Lung (tissue), 12 donors: Measurements from ENCODE around the gene PRDM9. TPM values are rescaled to one million over a fixed set of nuclear protein-coding genes. Genes with fewer than 3 reads are reported as not detected.
A peak's percentile ranks its signal among the peaks of the same experiment; 100 is the strongest.

ENCODE experiments used
- ATAC-seq: fragments of 200-7000 bp; cut with Tn5 transposase; one replicate; pipeline ENCODE4 v1.9.1; 2020; ENCODE audit warnings: moderate number of reproducible peaks; ENCODE audit not compliant: insufficient read depth, low FRiP score
- DNase-seq, 3 donors: peaks; one replicate each; pipeline ENCODE4 v3.0.0-alpha.2; 2013 to 2017
- H3K27ac ChIP-seq, 2 donors: one replicate each; pipeline ENCODE4 v1.5.1; 2013; ENCODE audit warnings: mild to moderate bottlenecking in 2 of 2, moderate library complexity in 2 of 2, control low read depth in 1 of 2, inconsistent platforms in 1 of 2, low read depth in 1 of 2, low read length in 1 of 2
- H3K27me3 ChIP-seq, 3 donors: one replicate each; pipeline ENCODE4 v1.5.1; 2013; ENCODE audit warnings: low read length in 2 of 3; ENCODE audit not compliant: control insufficient read depth in 3 of 3, insufficient read depth in 3 of 3
- H3K36me3 ChIP-seq, 4 donors: one replicate each; pipeline ENCODE4 v1.5.1; 2013; ENCODE audit warnings: low read length in 4 of 4, mild to moderate bottlenecking in 1 of 4, moderate library complexity in 1 of 4; ENCODE audit not compliant: control insufficient read depth in 4 of 4, insufficient read depth in 4 of 4
- H3K4me1 ChIP-seq, 5 donors: one replicate each; pipeline ENCODE4 v1.5.1; 2013; ENCODE audit warnings: low read length in 5 of 5, mild to moderate bottlenecking in 2 of 5, moderate library complexity in 1 of 5; ENCODE audit not compliant: control insufficient read depth in 5 of 5, insufficient read depth in 5 of 5
- H3K4me3 ChIP-seq: one replicate; pipeline ENCODE4 v1.5.1; 2013; ENCODE audit warnings: mild to moderate bottlenecking, control low read depth, moderate library complexity
- H3K9ac ChIP-seq, 2 donors: one replicate each; pipeline ENCODE4 v1.5.1; 2013; ENCODE audit warnings: low read length in 2 of 2, control low read depth in 1 of 2; ENCODE audit not compliant: insufficient read depth in 1 of 2
- H3K9me3 ChIP-seq, 4 donors: one replicate each; pipeline ENCODE4 v1.5.1; 2013; ENCODE audit warnings: low read length in 3 of 4, mild to moderate bottlenecking in 1 of 4, moderate library complexity in 1 of 4; ENCODE audit not compliant: control insufficient read depth in 4 of 4, insufficient read depth in 3 of 4
- CTCF ChIP-seq: IDR thresholded peaks from 2 replicates; pipeline ENCODE4 v1.5.1; 2012; ENCODE audit warnings: mild to moderate bottlenecking; ENCODE audit errors: control extremely low read depth, extremely low read depth
- WGBS, 2 donors: extraction: QIAGEN DNeasy Blood & Tissue Kit; methylation state at CpG; one replicate each; pipeline ENCODE4 v1.1.7; 2013; 5-methylcytosine and 5-hydroxymethylcytosine counted together
- polyA plus RNA-seq, 2 donors: library from polyadenylated mRNA; stranded (reverse); fragments of 200-250 nt; gene quantifications; one replicate each; pipeline ENCODE4 v1.2.1, GENCODE V29; 2013
- total RNA-seq, 2 donors: library from RNA; depleted of rRNA in 1 of 2; stranded (reverse); fragments of >200 nt in 1 of 2; gene quantifications; one replicate each; pipeline ENCODE4 v1.2.1, GENCODE V29; 2014 to 2021
- donor health status: control.
- donor health status: control.
- donor health status: Bipolar disorder and iron deficiency.
- donor health status: healthy.
- donor health status: DM: yes; HTN: yes; CAD: no.

PRDM9 gene
- total and polyA plus RNA-seq, 4 donors = not detected

- ATAC-seq = no peak
- Histone ChIP-seq H3K9ac (no peak overlapping the region), H3K36me3 (no peaks in the 10 kb centered on the region), H3K4me1 (no peaks in the 10 kb centered on the region), H3K9me3 (peaks cover 0 to 5% (median 2%) of the 10 kb centered on the region in 4 donors), H3K4me3 (no peak overlapping the region), H3K27ac (no peak overlapping the region), H3K27me3 (no peaks in the 10 kb centered on the region)
- DNase-seq = peak in 2 of 3 donors; percentile 59 to 69
- TF ChIP-seq CTCF = no peak
- WGBS, 2 donors = 31 to 48% methylated on average over 2 of the region's 2 CpGs
Observed at GRCh38 chr5:23466401-23466912, 41.0 kb upstream of the PRDM9 start.

- 84 to 88% methylated on average over 3 of the region's 3 CpGs for WGBS, 2 donors
- no peak for ATAC-seq
Observed at GRCh38 chr5:23468658-23469057, 38.8 kb upstream of the PRDM9 start.

GRCh38 chr5:23473915-23474314, 33.5 kb upstream of the PRDM9 start:
- Histone ChIP-seq H3K27ac (no peak overlapping the region), H3K27me3 (no peaks in the 10 kb centered on the region), H3K9me3 (no peaks in the 10 kb centered on the region), H3K36me3 (no peaks in the 10 kb centered on the region), H3K4me1 (no peaks in the 10 kb centered on the region), H3K4me3 (no peak overlapping the region), H3K9ac (no peak overlapping the region)
- TF ChIP-seq CTCF = no peak
- DNase-seq (no peak), ATAC-seq (no peak)

More at GRCh38 chr5:23468658-23469057, 38.8 kb upstream of the PRDM9 start:
- Histone ChIP-seq H3K9me3 (peaks cover 0 to 5% (median 2%) of the 10 kb centered on the region in 4 donors), H3K27ac (no peak overlapping the region), H3K27me3 (no peaks in the 10 kb centered on the region), H3K4me1 (no peaks in the 10 kb centered on the region), H3K4me3 (no peak overlapping the region), H3K9ac (no peak overlapping the region), H3K36me3 (no peaks in the 10 kb centered on the region)
- DNase-seq = no peak
- TF ChIP-seq CTCF = no peak

GRCh38 chr5:23474315-23474714, 33.1 kb upstream of the PRDM9 start:
- no peaks in the 10 kb centered on the region for H3K36me3 ChIP-seq
- TF ChIP-seq CTCF = no peak
- no peaks in the 10 kb centered on the region for H3K9me3 ChIP-seq
- H3K4me1 ChIP-seq = no peaks in the 10 kb centered on the region
- DNase-seq (no peak), ATAC-seq (no peak)
- 32 to 44% methylated on average over 1 of the region's 1 CpG for WGBS, 2 donors
- no peak overlapping the region for H3K27ac ChIP-seq
- H3K27me3 ChIP-seq = no peaks in the 10 kb centered on the region
- no peak overlapping the region for H3K9ac ChIP-seq
- H3K4me3 ChIP-seq = no peak overlapping the region
